GM12872 (cell line): ENCODE measurements around the gene ARHGAP42.

Experiments used
- CTCF ChIP-seq: IDR thresholded peaks from 3 replicates; pipeline ENCODE4 v1.5.1; 2011; ENCODE audit warnings: low read depth, mild to moderate bottlenecking, low read length, moderate library complexity; ENCODE audit not compliant: insufficient read depth

Gene ARHGAP42

GRCh38 chr11:100687054-100687629 is at the start of gene ARHGAP42:
Gene ARHGAP42 (plus strand): TSS chr11:100687288. CDS start chr11:100687679, 391 bp downstream.
- no peak for TF ChIP-seq CTCF

GRCh38 chr11:100637706-100638105 is 49.4 kb upstream of the ARHGAP42 start:
- no peak for TF ChIP-seq CTCF

GRCh38 chr11:100638648-100639047 is 48.4 kb upstream of the ARHGAP42 start:
- TF ChIP-seq CTCF = no peak

- TF ChIP-seq CTCF = no peak
Observed at GRCh38 chr11:100639140-100639539, 47.9 kb upstream of the ARHGAP42 start.

- TF ChIP-seq CTCF = no peak
Observed at GRCh38 chr11:100640071-100640470, 47.0 kb upstream of the ARHGAP42 start.

GRCh38 chr11:100640646-100641045 is 46.4 kb upstream of the ARHGAP42 start:
- no peak for TF ChIP-seq CTCF

- TF ChIP-seq CTCF = no peak
Observed at GRCh38 chr11:100641456-100641855, 45.6 kb upstream of the ARHGAP42 start.

- TF ChIP-seq CTCF = no peak
Observed at GRCh38 chr11:100646545-100646944, 40.5 kb upstream of the ARHGAP42 start.
